ENCODE measurements around the gene VPS35. TPM values are rescaled to one million over a fixed set of nuclear protein-coding genes. Genes with fewer than 3 reads are reported as not detected.

Gene VPS35
- total RNA-seq, 6 donors from 2014 or later: 25.0 to 93.0 (median 63.5) TPM

DNA sequence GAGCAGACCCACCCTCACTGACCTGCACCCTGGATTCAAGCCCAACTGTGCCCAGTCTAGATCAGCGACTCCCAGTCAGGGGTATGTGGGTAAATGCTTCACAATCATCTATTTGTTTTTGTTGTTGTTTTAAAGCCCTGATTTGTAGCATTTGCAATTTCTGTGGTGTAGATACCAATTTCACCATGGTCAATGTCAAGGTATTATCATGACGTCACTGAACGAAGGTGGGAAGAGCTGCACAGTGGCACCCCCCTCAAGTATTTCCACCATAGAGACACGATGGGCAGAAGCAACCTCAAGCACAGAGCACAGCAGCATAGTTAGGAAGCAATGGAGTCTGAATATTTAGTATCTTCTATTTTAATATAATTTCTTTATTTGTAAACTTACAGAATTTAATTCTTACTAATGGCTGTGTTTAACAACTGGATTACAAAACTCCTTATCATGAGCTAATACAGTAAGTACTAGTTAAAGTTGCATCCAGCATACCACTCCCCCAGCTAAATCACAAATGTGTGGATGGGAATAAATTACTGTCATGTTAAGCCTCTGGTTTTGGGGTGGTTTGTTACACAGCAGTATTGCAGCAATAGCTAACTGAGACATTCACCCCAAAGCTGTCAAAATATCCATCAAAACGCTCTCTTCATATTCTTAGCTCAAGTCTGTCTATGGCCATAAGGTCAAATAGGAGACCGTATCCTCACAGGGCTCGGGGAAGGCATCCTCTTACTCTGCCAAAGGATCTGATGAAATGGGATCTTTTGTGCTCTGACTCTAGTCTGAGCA, 26.0 kb upstream of the VPS35 start:
- DNase-seq (no peak), ATAC-seq (ENCODE audit: low FRiP score in 2 of 2) (no peak)
- 87 to 90% methylated on average over 6 to 7 of the region's 7 CpGs for WGBS, 2 donors
- no peak overlapping the region for H3K27ac ChIP-seq
- H3K36me3 ChIP-seq: no peaks in the 10 kb centered on the region
- no peaks in the 10 kb centered on the region for H3K4me1 ChIP-seq
- no peak overlapping the region for H3K4me3 ChIP-seq
- no peak for TF ChIP-seq EP300 (IDR thresholded peaks at IDR 0.05)
- TF ChIP-seq, protein P1, sequence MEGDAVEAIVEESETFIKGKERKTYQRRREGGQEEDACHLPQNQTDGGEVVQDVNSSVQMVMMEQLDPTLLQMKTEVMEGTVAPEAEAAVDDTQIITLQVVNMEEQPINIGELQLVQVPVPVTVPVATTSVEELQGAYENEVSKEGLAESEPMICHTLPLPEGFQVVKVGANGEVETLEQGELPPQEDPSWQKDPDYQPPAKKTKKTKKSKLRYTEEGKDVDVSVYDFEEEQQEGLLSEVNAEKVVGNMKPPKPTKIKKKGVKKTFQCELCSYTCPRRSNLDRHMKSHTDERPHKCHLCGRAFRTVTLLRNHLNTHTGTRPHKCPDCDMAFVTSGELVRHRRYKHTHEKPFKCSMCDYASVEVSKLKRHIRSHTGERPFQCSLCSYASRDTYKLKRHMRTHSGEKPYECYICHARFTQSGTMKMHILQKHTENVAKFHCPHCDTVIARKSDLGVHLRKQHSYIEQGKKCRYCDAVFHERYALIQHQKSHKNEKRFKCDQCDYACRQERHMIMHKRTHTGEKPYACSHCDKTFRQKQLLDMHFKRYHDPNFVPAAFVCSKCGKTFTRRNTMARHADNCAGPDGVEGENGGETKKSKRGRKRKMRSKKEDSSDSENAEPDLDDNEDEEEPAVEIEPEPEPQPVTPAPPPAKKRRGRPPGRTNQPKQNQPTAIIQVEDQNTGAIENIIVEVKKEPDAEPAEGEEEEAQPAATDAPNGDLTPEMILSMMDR (IDR thresholded peaks at IDR 0.05): no peak
- TF ChIP-seq POLR2A (IDR thresholded peaks at IDR 0.05): no peak
- TF ChIP-seq POLR2AphosphoS5 (IDR thresholded peaks at IDR 0.05): no peak
- no peaks in the 10 kb centered on the region for H3K9me3 ChIP-seq
- no peaks in the 10 kb centered on the region for H3K27me3 ChIP-seq

DNA sequence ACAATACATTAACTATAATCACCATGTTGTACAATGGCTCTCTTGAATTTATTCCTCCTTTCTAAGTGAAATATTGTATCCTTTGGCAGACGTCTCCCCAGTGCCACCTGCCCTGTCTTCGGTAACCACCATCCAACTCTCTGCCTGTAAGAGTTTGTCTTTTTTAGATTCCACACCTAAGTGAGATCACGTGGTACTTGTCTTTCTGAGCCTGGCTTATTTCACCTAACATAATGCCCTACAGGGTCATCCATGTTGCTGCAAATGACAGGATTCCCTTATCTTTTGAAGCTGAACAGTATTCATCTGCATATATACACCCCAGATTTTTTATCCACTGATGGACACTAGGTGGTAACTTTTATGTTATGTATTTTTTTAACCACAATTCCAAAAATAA, 24.7 kb upstream of the VPS35 start:
- Histone ChIP-seq H3K9me3 (no peaks in the 10 kb centered on the region), H3K27ac (no peak overlapping the region), H3K4me3 (no peak overlapping the region), H3K36me3 (no peaks in the 10 kb centered on the region), H3K4me1 (no peaks in the 10 kb centered on the region), H3K27me3 (no peaks in the 10 kb centered on the region)
- TF ChIP-seq, protein P1 (IDR thresholded peaks at IDR 0.05): no peak
- TF ChIP-seq POLR2A (IDR thresholded peaks at IDR 0.05) (no peak), POLR2AphosphoS5 (IDR thresholded peaks at IDR 0.05) (no peak), EP300 (IDR thresholded peaks at IDR 0.05) (no peak)
- WGBS, 2 donors: 72 to 80% methylated on average over 3 of the region's 3 CpGs
- ATAC-seq (ENCODE audit: low FRiP score in 2 of 2) (no peak), DNase-seq (no peak)

DNA sequence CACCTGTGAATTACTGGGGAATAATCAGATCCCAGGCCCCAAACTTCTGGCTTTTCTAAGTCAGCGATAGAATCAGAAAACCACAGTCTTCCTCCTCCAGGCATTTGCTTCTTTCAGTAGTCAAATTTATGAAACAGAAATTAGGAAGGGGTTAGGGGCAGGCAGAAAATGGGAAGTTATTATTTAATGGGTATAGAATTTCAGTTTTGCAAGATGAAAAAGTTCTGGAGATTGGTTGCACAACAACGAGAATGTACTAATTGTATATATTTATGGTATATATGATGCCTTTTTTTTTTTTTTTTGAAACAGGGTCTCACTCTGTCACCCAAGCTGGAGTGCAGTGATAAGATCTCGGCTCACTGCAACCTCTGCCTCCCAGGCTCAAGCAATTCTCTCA, 23.9 kb upstream of the VPS35 start:
- Histone ChIP-seq H3K4me3 (no peak overlapping the region), H3K9me3 (no peaks in the 10 kb centered on the region), H3K27me3 (no peaks in the 10 kb centered on the region), H3K36me3 (no peaks in the 10 kb centered on the region), H3K4me1 (no peaks in the 10 kb centered on the region), H3K27ac (peak overlapping the region in 1 of 4 donors; percentile 22)
- DNase-seq (no peak), ATAC-seq (ENCODE audit: low FRiP score in 2 of 2) (no peak)
- no peak for TF ChIP-seq POLR2A (IDR thresholded peaks at IDR 0.05)
- no peak for TF ChIP-seq EP300 (IDR thresholded peaks at IDR 0.05)
- no peak for TF ChIP-seq POLR2AphosphoS5 (IDR thresholded peaks at IDR 0.05)
- TF ChIP-seq, protein P1 (IDR thresholded peaks at IDR 0.05): no peak
- 69 to 71% methylated on average over 3 of the region's 3 CpGs for WGBS, 2 donors

DNA sequence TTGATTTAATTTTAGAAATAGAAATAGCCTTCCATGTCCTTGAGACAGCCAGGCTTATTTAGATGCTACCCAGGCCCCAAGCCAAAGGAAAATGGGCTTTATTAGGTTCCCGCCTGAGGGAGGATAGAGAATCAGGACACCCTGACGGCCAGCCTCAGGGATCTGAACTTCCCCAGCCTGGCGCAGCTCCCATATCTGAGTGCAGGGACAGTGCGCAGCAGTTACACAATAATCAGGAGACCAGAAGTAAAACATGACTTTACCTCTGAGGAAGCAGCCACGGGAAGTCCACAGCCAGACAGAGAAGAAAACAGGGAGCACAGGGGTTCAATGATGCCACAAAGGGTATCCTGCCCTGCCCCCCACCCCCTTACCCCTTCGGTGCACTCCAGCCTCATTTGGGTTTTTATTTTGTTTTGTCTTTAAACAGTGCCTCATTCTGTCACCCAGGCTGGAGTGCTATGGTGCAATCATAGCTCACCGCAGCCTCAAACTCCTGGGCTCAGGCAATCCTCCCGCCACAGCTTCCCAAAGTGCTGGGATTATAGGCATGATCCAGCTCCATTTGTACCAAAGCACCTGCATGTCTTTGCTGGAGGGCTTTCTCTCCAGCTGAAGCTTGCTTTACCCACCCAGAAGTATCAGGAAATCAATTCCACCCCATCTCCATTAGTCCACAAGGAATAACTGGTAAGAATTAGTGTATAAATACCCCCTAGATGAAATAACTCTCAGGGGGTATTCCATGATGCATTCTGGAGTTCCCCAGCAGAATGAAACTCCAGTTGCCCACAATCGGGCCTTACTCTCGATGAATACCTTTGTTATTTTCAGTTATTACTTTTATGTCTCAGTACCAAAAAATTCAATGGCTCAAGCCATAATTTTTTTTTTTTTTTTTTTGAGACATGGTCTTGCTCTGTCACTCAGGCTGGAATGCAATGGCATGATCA, 22.4 kb upstream of the VPS35 start:
- no peak overlapping the region for H3K4me3 ChIP-seq
- ATAC-seq (ENCODE audit: low FRiP score in 2 of 2) (peak in 1 of 2 donors; percentile 64), DNase-seq (peak in 1 of 2 donors; percentile 53)
- no peaks in the 10 kb centered on the region for H3K27me3 ChIP-seq
- TF ChIP-seq, protein P1 (IDR thresholded peaks at IDR 0.05): no peak
- TF ChIP-seq POLR2AphosphoS5 (IDR thresholded peaks at IDR 0.05) (no peak), EP300 (IDR thresholded peaks at IDR 0.05) (no peak), POLR2A (IDR thresholded peaks at IDR 0.05) (no peak)
- no peaks in the 10 kb centered on the region for H3K4me1 ChIP-seq
- H3K36me3 ChIP-seq: no peaks in the 10 kb centered on the region
- 57 to 73% methylated on average over 10 of the region's 10 CpGs for WGBS, 2 donors
- H3K9me3 ChIP-seq: no peaks in the 10 kb centered on the region
- no peak overlapping the region for H3K27ac ChIP-seq

Measured in upper lobe of left lung (tissue), 6 donors.